Brain pericyte (primary cell): Measurements from ENCODE around the gene FNDC10.
"Not testable (repeated sequence)": the region's sequence is repeated elsewhere in the genome, so short reads cannot be mapped to it uniquely, and the experiment has no call there.

Experiments used
- DNase-seq: peaks from one replicate; pipeline ENCODE4 v3.0.0-alpha.2; 2012; ENCODE audit warnings: low read depth, low spot score

FNDC10 gene

DNA sequence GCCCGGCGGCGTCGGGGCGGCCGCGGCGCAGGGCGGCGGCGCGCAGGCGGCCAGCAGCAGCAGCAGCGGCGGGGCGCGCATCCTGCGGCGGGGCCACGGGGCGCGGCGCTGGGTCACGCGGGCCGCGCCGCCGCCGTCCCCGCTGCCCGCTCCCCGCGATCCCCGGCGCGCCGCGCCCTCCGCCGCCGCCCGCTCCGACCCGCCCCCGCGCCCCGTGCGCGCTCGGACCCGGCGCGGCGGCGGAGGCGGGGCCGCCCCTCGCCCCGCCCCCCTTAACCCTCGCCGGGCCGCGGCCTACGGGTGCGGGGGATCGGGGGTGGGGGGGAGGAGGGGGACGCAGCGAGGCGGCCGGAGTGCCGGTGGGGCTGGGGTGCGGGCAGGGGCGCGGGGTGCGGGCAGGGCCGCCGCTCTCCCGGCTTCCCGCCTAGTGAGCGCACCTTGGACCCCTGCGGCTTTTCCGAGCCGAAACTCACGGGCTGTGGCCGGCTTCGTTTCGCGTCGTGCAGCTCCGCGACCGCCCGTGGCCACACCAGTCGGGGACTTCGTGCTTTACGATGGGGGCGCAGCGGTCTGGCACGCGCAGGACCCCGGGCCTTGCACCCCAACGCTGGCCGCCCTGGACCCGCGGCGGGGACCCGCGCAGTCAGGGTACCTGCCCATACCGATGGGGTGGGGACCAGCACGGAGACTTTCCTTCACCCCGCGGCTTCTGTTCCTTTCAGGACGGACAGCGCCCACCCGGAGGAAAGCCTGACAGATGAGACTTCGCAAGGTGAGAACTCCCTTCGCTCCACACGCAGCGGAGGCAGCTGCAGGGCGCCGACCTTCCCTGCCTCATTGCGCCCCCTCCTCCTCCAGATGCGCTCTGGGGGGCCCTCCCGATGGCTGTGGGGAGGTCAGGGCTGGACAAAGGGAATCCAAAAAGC is at the start of gene FNDC10:
Gene FNDC10 (minus strand): TSS at position 201 of the 926 bp plus-strand sequence. CDS start 120 bp downstream, at position 81.
- no peak for DNase-seq

DNA sequence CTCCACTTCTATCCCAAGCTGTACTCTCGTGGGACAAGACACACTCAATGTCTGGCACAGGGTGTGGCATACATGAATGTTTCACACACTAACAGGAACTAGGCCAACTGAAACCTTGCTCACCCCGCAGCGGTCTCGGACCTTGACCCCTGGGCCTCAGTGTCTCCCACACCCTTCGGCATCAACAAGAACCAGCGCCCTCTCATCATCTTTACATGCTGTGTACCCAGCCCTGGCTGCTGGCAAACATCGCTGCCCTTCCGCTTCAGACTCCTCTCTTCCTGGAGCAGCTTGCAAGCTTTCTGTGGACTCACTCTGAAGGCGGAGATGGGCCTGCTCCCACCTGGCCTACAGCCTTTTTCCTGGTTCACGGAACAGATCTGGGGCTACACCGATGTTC is 48.3 kb upstream of the FNDC10 start:
- DNase-seq = not testable (repeated sequence)

DNA sequence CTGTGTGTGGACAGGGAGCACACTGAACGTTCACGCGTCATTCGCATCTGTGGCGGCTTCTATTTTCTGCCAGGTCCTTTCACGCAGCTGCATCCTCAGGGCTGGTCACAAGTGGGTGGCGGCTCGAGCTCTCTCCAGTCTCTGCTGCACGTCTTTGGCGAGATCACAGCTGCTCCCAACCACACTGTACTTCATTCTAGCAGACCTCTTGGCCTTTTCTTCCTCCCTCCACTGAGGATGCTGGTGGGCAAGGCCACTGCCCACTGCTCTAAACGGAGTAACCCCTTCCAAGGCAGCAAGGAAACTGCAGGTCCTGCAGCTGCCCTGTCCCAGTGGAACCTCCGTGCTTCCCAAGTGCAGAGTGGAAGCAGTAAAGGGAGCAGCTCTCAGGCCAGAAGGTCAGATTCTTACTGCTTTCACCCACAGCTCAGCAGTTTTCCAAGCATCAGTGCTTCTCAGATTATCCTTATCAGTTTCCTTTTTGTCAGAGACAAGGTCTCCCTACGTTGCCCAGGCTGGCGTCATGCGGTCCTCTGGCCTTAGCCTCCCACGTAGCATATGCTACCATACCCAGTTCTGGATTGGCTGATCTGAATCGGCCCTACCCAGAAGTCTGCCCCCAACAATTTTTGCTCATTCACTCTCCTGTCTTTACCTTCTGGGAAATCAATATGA is 47.8 kb upstream of the FNDC10 start:
- DNase-seq = not testable (repeated sequence)

DNA sequence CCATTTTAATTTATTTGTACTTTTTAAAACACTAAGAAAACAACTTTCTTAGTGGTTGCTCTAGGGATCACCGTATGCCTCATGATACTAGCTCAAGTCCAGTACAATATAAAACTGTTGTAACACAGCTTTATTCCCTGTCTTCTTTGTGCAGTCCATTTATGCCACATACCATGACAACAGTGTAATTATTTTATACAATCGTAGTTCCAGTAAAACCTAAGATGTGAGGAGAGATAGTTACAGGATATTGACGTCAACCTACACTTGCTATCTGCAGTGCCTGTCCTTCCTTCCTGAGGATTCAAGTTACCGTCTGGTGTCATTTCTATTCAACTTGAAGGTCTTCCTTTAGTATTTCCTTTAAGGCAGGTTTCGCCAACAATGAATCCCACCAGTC is 46.4 kb upstream of the FNDC10 start:
- DNase-seq = not testable (repeated sequence)

DNA sequence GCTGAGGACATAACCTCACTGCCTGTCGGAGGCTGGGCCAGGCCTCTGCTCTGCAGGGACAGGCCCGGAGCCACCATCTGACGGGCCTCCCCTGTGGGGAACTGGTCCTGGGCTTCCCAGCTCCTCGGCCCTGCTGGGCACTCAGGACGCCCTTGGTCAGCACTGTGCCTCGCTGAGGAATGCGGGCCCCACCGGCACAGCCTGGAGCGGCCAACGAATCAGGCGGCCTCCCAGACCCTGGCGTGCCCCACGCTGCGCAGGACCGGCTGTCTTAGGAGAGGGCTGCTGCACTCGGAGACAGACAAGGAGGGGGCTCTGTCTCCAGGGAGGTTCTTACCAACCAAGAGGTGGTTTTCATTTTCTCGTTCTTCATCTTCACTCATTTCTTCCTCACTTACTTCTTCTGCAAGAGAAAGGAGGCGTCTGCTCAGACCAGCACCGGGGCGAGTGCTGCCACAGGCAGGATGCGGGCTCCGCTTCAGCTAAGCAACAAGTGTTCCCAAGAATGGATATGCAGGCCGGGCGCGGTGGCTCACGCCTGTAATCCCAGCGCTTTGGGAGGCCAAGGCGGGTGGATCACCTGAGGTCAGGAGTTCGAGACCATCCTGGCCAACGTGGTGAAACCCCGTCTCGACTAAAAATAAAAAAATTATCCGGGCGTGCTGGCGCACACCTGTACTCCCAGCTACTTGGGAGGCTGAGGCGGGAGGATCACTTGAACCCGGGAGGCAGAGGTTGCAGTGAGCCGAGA is 41.0 kb upstream of the FNDC10 start:
- not testable (repeated sequence) for DNase-seq

DNA sequence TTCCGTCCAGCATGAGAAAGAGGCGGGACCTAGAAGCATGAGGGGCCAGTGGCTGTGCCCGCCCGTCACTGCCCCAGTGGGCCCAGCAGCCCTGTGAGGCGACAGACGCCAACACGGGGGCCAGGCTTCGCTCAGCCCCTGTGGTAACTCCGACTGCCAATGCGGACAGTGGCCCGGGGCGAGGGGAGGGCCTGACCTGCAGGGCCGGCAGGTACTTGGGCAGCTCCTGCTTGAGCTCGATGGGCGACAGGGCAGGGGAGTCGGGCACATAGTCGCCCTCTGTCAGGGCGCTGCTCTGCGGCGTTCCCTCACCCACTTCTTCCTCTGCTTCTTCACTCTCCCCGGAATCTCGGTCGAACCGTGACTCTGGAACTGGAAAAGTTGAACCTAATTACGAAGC is 40.1 kb upstream of the FNDC10 start:
- DNase-seq = not testable (repeated sequence)

DNA sequence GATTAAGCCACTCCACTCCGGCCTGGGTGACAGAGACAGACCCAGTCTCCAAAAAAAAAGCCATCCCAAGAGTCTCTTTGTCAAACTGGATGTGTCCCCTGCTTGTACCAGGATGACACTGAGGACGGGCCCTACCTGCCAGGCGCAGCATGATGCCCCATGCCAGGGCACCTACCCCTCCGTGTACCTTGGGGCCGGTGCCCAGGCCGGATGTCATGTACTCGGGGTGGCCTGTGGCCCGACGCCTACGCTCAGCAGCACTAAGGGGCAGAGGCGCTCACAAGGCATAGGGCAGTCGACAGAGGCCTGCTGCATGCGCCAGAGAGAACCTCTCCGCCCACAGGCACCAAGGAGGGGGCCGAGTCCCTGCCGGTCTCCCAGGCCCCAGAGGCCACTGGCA is 39.4 kb upstream of the FNDC10 start:
- not testable (repeated sequence) for DNase-seq

DNA sequence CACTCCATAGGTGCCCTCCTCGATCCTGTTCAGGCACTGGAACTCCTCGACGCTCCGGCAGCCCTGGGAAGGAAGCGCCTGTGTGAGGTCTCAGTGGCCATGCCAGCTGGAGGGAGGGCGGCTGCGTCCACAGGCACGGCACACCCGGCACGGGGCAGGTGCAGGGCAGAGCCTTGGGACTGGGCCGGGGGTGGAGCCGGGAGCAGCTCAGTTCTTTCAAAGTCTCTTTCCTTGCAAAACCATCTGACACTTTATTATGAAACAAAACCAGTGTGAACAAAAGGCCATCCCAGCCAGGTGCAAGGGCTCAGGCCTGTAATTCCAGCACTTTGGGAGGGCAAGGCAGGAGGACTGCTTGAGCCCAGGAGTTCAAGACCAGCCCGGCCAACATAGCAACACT is 38.6 kb upstream of the FNDC10 start:
- not testable (repeated sequence) for DNase-seq

DNA sequence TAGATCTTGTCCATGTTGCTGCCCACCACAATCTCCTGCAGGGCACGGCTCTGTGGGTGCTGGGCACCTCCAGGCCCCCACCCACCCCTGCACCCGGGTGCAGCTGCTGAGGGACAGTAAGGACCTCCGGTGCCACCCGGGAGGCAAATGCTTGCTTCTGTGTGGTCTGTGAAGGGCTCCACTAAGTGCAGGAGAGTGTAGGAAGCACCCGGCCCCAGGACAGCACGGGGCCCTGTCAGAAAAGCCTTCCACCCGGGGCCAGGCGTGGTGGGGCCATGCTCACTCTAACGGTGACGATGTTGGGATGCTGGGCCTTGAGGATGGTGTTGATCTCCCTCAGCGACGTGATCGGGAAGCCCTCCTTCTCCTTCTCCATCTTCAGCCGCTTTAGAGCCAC is 37.5 kb upstream of the FNDC10 start:
- DNase-seq = not testable (repeated sequence)

DNA sequence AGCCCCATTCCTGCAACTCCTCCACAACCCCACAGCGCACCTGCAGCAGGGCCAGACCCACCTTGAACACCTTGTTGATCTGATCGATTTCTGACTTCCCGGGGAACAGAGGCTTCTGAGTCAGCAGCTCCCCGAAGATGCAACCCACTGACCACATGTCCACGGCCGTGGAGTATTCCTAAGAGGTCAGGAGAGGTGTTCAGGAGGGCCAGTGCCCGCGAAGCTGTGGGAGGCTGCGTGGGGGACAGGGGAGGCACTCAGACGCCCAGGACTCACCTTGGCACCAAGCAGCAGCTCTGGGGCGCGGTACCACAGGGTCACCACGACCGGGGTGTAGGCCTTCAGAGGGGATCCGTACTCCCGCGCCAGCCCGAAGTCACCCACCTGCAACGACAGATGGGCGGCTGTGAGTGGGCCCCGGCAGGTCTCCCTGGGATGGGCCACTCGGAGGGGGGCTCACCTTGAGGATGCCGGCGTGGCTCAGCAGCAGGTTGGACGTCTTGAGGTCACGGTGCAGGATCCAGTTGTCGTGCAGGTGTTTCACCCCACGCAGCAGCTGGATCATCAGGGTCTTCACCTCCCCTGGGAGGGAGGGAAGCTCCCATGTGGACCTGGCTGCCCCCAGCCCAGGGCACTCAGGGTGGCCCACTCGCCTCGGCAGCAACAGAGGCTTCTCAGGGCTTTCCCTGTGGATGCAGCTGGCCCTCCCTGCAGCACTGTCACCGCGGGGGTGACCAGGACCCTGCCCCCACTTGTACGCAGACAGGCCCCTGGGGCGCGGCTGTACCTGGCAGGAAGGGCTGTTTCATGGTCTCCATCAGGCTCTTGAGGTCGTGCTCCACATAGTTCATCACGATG is 36.9 kb upstream of the FNDC10 start:
- DNase-seq = not testable (repeated sequence)

DNA sequence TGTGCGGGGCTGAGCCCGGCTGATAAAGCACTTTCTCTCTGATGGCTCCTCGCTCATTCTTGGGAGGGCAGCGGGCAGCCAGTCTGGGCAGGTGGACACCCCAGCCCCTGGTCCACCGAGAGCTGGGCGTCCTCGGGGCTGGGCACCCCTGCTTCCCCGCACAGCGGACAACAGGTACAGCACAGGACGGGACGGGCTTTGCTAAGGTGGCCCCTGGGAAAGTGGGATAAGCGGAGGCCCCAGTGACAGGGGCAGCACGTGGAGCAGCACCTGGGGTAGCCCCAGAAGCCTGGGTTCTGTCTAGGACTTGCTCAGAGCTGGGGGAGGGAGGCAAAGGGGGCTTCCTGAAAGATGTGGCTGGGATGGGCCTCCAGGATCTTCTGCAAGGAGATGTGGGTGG is 34.7 kb upstream of the FNDC10 start:
- not testable (repeated sequence) for DNase-seq

DNA sequence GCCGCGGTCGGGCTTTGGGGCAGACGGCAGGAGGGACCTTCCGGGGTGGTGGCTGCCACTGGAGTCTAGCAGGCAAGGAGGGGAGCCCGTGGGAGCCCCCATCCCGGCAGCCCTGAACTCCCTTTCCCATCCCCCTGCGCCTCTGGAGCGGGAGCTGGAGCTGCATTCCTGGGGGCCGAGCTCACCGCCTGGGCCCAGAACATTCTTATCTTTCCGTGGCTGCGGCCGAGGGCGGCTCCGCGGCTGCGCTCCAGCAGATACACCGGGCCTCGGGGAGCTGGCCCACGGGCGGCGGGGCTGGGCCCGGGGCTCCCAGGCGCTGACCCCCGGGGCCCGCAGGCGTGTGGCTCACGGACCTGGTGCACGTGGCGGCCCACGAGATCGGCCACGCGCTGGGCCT is 33.5 kb upstream of the FNDC10 start:
- not testable (repeated sequence) for DNase-seq

DNA sequence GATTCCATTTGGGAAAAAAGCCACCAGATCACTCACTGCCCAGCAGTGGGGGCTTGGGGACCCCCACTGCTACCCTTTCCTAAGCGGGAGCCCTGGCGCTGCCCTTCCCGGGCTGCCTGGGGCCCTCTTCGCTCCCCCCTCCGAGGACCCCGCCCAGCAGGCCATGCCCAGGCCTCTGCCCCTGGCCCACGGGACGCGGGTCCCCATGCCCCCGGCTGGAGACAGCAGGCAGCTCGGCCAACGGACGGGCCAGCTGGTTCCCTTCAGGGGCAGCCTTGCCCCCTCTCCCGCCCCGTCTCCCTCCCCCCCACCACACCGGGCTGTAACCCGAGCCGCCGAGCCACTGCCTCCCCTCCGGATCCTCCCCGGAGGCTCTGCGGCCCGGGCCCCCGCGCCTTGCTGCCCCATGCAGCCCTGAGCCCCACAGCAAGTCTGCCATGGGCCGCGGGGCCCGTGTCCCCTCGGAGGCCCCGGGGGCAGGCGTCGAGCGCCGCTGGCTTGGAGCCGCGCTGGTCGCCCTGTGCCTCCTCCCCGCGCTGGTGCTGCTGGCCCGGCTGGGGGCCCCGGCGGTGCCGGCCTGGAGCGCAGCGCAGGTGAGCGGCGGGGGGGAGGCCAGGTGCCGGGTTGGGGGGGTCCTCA is 32.0 kb upstream of the FNDC10 start, which contains the start of gene MMP23B:
Gene MMP23B (plus strand): TSS at position 392 of the 639 bp plus-strand sequence. CDS start 46 bp downstream, at position 438.
- DNase-seq = no peak

DNA sequence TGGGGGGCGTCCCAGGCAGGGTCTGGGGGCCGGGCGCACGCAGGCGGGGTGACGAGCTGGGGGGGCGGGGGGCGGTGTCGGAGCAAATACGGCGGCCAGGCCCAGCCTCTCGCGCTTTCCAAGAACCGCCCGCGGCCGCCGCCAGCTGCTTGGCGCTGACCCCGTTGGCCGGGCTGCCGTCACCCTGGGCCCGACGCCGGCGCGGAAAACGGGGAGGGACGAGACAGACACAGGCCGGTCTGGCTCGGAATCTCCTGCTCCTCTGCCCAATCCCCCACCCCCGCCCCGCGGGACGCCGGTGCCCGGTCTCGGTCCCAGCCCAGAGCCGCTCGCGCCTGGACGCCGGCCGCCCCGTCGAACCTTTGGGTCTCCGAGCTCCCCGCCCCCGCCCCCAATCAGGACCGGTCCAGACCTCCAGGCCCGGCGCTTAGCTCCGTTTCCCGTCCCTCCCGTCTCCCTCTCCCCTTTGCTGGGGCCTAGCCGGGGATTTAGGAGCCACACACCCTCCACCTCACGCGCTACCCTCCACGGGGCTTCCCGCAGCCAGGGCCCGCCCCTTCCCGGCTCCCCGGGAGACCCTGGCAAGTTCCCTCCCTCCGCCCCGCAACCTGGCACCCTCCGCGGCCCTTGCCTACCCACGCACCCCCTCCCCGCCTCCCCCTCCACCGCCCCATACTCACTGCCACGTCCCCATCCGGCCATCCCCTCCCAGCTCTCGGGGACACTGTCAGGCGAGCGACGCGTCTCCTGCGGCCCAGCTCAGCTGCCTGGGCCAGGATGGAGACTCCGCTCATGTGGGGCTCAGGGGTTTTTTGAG is 31.2 kb upstream of the FNDC10 start:
- DNase-seq = no peak

DNA sequence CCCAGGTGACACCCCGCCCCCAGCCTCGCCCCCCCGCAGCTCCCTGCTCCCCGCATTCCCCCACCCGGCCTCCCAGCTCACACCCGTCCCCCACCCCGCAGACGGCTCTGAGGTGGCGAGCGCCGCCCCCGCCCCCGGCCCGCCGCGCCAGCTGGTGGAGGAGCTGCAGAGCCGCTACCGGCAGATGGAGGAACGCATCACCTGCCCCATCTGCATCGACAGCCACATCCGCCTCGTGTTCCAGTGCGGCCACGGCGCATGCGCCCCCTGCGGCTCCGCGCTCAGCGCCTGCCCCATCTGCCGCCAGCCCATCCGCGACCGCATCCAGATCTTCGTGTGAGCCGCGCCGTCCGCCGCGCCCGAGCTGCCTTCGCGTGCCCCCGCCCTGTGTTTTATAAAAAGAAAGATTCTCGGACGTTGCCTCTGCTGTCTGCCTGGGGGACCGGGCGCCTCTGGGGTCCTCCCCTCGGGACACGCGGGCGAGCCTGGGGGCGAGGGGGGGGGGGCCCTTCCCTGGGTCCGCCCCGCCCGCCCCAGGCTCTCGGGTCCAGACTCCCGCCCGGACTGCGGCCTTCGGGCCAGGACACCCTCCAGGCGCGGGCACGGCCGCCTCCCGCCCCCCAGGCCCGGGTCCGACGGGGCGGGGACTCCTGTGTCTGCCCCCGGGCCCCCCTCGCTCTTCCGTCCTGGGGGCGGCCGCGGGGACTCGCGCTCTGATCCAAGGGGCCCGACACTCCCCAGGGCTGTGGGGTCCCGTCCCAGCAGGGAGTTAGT is 30.4 kb upstream of the FNDC10 start:
- peak; percentile 39 for DNase-seq

DNA sequence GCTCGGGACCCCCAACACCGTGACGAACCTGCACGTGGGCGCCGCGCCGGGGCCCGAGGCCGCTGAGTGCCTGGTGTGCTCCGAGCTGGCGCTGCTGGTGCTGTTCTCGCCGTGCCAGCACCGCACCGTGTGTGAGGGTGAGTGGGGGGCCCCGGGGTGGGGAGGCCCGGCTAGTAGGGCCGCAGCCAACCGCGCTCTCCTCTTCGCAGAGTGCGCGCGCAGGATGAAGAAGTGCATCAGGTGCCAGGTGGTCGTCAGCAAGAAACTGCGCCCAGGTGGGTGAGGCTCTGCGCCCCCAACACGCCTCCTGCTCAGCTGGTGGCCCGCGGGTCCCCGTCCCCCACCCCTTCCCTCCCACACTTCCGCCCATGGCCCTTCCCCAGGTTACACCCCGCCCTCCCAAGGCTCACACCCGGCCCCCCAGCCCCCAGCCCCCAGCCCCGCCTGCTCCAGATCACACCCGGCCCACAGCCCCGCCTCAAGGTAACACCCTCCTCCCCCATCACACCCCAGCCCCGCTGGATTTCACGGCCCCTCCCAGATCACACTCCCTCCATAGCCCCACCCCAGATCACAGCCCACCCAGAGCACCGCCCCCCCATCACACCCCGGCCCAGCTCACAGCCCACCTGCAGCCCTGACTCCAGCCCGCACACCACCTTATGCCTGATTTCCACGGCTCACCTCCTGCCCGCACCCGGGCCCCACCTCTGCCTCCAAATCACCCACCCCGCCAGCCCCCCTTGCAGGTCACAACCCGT is 29.7 kb upstream of the FNDC10 start:
- no peak for DNase-seq

DNA sequence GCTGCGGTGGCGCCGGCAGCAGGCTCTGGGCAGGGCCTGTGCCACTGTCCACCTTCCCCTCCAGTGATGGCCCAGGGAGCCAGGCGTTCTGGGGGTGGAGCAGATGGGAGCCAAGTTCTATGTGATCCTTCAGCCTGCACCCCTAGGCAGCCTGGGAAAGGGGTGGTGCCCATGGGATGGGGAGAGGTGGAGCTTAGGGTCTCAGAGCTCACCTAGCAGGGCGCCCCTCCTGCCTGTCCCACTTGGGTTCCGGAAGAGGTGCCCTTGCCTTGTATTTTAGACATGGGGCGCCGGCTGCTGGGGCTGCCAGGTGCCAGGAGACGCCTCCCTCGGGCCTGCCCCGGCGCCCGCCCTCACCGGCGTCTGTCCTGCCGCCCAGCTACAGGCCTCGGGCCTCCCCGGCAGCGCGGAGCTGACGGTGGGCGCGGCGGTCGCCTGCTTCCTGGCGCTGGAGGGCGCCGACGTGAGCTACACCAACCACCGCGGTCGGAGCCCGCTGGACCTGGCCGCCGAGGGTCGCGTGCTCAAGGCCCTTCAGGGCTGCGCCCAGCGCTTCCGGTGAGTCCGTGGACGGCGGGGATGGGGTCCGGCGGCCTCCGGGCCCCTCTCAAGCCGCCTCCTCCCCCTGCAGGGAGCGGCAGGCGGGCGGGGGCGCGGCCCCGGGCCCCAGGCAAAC is 29.0 kb upstream of the FNDC10 start:
- no peak for DNase-seq
